HEK293 (cell line): ENCODE measurements around the gene EML6.

Experiments
- CTCF ChIA-PET: fragments of 350-600 bp; formaldehyde crosslinking; extraction: SDS; loops from one replicate; lab custom pipeline; 2021; ENCODE audit warnings: antibody characterized with exemption; lab: Yijun Ruan, JAX
- POLR2A ChIA-PET: fragments of 300-600 bp; formaldehyde crosslinking; extraction: SDS; loops from one replicate; lab custom pipeline; 2020; ENCODE audit warnings: antibody characterized with exemption, inconsistent platforms; lab: Yijun Ruan, JAX
- H3K27ac ChIP-seq: fragments of 200-500 bp; sonication (Bioruptor generic); 2 replicates; pipeline ENCODE4 v1.5.1; 2014; ENCODE audit warnings: low read depth, low read length, control low read depth, inconsistent platforms; ENCODE audit errors: extremely low read depth
- H3K36me3 ChIP-seq, 2 experiments: fragments of 200-500 bp in 1 of 2; sonication (Bioruptor generic) in 1 of 2; 1 replicate in 1 of 2; 2 replicates in 1 of 2; pipeline ENCODE4 v1.5.1; 2014 to 2017; ENCODE audit warnings: inconsistent platforms in 2 of 2, low read length in 2 of 2; ENCODE audit not compliant: control insufficient read depth in 2 of 2, insufficient read depth in 1 of 2
- H3K4me1 ChIP-seq: fragments of 200-500 bp; sonication (Bioruptor generic); 2 replicates; pipeline ENCODE4 v1.5.1; 2014; ENCODE audit warnings: mild to moderate bottlenecking, low read length, inconsistent platforms; ENCODE audit not compliant: control insufficient read depth, insufficient read depth
- H3K4me3 ChIP-seq: 2 replicates; pipeline ENCODE4 v1.5.1; 2011; ENCODE audit warnings: low read depth, mild to moderate bottlenecking, control low read depth, low read length, moderate library complexity
- H3K9me3 ChIP-seq: fragments of 200-500 bp; sonication (Bioruptor generic); 2 replicates; pipeline ENCODE4 v1.5.1; 2014; ENCODE audit warnings: low read depth, low read length, inconsistent platforms; ENCODE audit not compliant: control insufficient read depth, insufficient read depth
- BCL11B ChIP-seq: fragments of 450-650 bp; formaldehyde crosslinking; IDR thresholded peaks from 2 replicates; pipeline ENCODE4 v1.5.1; 2016; ENCODE audit warnings: low read depth, missing biosample characterization, missing genetic modification characterization
- FEZF1 ChIP-seq: fragments of 450-650 bp; formaldehyde crosslinking; IDR thresholded peaks from 2 replicates; pipeline ENCODE4 v1.5.1; 2016; ENCODE audit warnings: missing biosample characterization, missing genetic modification characterization
- GLIS1 ChIP-seq: fragments of 450-650 bp; formaldehyde crosslinking; IDR thresholded peaks from 2 replicates; pipeline ENCODE4 v1.5.1; 2016; ENCODE audit warnings: missing biosample characterization, missing genetic modification characterization
- OSR2 ChIP-seq: fragments of 450-650 bp; formaldehyde crosslinking; IDR thresholded peaks from 2 replicates; pipeline ENCODE4 v1.5.1; 2016; ENCODE audit warnings: missing biosample characterization, missing genetic modification characterization
- SP2 ChIP-seq: fragments of 450-650 bp; formaldehyde crosslinking; IDR thresholded peaks from 2 replicates; pipeline ENCODE4 v1.5.1; 2016; ENCODE audit warnings: missing biosample characterization, missing genetic modification characterization
- TRIM28 ChIP-seq: IDR thresholded peaks from 2 replicates; pipeline ENCODE4 v1.6.1; 2011; ENCODE audit warnings: low read length, control low read depth, borderline replicate concordance
- ZNF132 ChIP-seq: fragments of 450-650 bp; formaldehyde crosslinking; IDR thresholded peaks from 2 replicates; pipeline ENCODE4 v1.5.1; 2017; ENCODE audit warnings: missing biosample characterization, missing genetic modification characterization, borderline replicate concordance
- ZNF138 ChIP-seq: fragments of 450-650 bp; formaldehyde crosslinking; IDR thresholded peaks from 2 replicates; pipeline ENCODE4 v1.5.1; 2016; ENCODE audit warnings: missing biosample characterization, missing genetic modification characterization, borderline replicate concordance
- ZNF155 ChIP-seq: fragments of 450-650 bp; formaldehyde crosslinking; IDR thresholded peaks from 2 replicates; pipeline ENCODE4 v1.5.1; 2016; ENCODE audit warnings: missing biosample characterization, missing genetic modification characterization
- ZNF37A ChIP-seq: fragments of 450-650 bp; IDR thresholded peaks from 2 replicates; pipeline ENCODE4 v1.5.1; 2018; ENCODE audit warnings: missing biosample characterization, missing genetic modification characterization
- ZNF513 ChIP-seq: fragments of 450-650 bp; IDR thresholded peaks from 2 replicates; pipeline ENCODE4 v1.5.1; 2018; ENCODE audit warnings: missing biosample characterization, missing genetic modification characterization
- ZNF544 ChIP-seq: fragments of 450-650 bp; formaldehyde crosslinking; IDR thresholded peaks from 2 replicates; pipeline ENCODE4 v1.5.0; 2017; ENCODE audit warnings: missing biosample characterization, missing genetic modification characterization
- ZNF654 ChIP-seq: fragments of 450-650 bp; formaldehyde crosslinking; IDR thresholded peaks from 2 replicates; pipeline ENCODE4 v1.5.1; 2016; ENCODE audit warnings: low read depth, missing biosample characterization, missing genetic modification characterization
- ZNF677 ChIP-seq: fragments of 450-650 bp; IDR thresholded peaks from 2 replicates; pipeline ENCODE4 v1.5.0; 2018; ENCODE audit warnings: missing biosample characterization, mild to moderate bottlenecking, missing genetic modification characterization, moderate library complexity
- ZNF768 ChIP-seq: fragments of 450-650 bp; formaldehyde crosslinking; IDR thresholded peaks from 2 replicates; pipeline ENCODE4 v1.5.1; 2018; ENCODE audit warnings: missing biosample characterization, mild to moderate bottlenecking, missing genetic modification characterization
- ZNF777 ChIP-seq: fragments of 450-650 bp; formaldehyde crosslinking; IDR thresholded peaks from 2 replicates; pipeline ENCODE4 v1.5.1; 2017; ENCODE audit warnings: missing biosample characterization, missing genetic modification characterization, borderline replicate concordance
- TF ChIP-seq, protein P1 (sequence below): fragments of 450-650 bp; formaldehyde crosslinking; IDR thresholded peaks from 2 replicates; pipeline ENCODE4 v1.5.1; 2016; ENCODE audit warnings: missing biosample characterization, missing genetic modification characterization
- TF ChIP-seq, protein P2 (sequence below): fragments of 450-650 bp; formaldehyde crosslinking; IDR thresholded peaks from 2 replicates; pipeline ENCODE4 v1.5.1; 2016; ENCODE audit warnings: missing biosample characterization, missing genetic modification characterization
- TF ChIP-seq, protein P3 (sequence below): fragments of 450-650 bp; formaldehyde crosslinking; IDR thresholded peaks from 2 replicates; pipeline ENCODE4 v1.5.1; 2016; ENCODE audit warnings: missing biosample characterization, missing genetic modification characterization
- TF ChIP-seq, protein P4 (sequence below): fragments of 450-650 bp; formaldehyde crosslinking; IDR thresholded peaks from 2 replicates; pipeline ENCODE4 v1.5.0; 2017; ENCODE audit warnings: missing biosample characterization, missing genetic modification characterization, borderline replicate concordance

EML6 gene

GRCh38 chr2:54836477-54836876 is 113.0 kb downstream of the EML6 start:
- no peaks in the 10 kb centered on the region for H3K36me3 ChIP-seq
- CTCF ChIA-PET: interaction anchor here (1.3 to 3.5 kb wide), 3 partner anchors 10 to 730 kb away, joined by 3 to 24 read pairs (median 4); no protein-coding TSS in a partner anchor
- no peaks in the 10 kb centered on the region for H3K4me1 ChIP-seq
- no peaks in the 10 kb centered on the region for H3K9me3 ChIP-seq
- no peak overlapping the region for H3K4me3 ChIP-seq
- POLR2A ChIA-PET: no interaction called here
- H3K27ac ChIP-seq: no peak overlapping the region
- TF ChIP-seq ZNF768 (tag by site-specific recombination) (no peak), GLIS1 (peak; percentile 62; the same call in 1 of the 2 replicates)

GRCh38 chr2:54838585-54839035 is 115.1 kb downstream of the EML6 start:
- Histone ChIP-seq H3K27ac (no peak overlapping the region), H3K4me1 (no peaks in the 10 kb centered on the region), H3K36me3 (no peaks in the 10 kb centered on the region), H3K4me3 (no peak overlapping the region), H3K9me3 (no peaks in the 10 kb centered on the region)
- CTCF ChIA-PET: interaction anchor here (0.5 to 3.5 kb wide), 40 partner anchors 9 to 1149 kb away, joined by 3 to 24 read pairs (median 3); no protein-coding TSS in a partner anchor
- POLR2A ChIA-PET: interaction anchor here (0.6 kb wide), 1 partner anchor 115 kb away, joined by 3 read pairs; the partner anchor contains the start of gene EML6
- TF ChIP-seq, protein P1, sequence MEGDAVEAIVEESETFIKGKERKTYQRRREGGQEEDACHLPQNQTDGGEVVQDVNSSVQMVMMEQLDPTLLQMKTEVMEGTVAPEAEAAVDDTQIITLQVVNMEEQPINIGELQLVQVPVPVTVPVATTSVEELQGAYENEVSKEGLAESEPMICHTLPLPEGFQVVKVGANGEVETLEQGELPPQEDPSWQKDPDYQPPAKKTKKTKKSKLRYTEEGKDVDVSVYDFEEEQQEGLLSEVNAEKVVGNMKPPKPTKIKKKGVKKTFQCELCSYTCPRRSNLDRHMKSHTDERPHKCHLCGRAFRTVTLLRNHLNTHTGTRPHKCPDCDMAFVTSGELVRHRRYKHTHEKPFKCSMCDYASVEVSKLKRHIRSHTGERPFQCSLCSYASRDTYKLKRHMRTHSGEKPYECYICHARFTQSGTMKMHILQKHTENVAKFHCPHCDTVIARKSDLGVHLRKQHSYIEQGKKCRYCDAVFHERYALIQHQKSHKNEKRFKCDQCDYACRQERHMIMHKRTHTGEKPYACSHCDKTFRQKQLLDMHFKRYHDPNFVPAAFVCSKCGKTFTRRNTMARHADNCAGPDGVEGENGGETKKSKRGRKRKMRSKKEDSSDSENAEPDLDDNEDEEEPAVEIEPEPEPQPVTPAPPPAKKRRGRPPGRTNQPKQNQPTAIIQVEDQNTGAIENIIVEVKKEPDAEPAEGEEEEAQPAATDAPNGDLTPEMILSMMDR (tag by site-specific recombination): peak; percentile 72
- TF ChIP-seq, protein P2, sequence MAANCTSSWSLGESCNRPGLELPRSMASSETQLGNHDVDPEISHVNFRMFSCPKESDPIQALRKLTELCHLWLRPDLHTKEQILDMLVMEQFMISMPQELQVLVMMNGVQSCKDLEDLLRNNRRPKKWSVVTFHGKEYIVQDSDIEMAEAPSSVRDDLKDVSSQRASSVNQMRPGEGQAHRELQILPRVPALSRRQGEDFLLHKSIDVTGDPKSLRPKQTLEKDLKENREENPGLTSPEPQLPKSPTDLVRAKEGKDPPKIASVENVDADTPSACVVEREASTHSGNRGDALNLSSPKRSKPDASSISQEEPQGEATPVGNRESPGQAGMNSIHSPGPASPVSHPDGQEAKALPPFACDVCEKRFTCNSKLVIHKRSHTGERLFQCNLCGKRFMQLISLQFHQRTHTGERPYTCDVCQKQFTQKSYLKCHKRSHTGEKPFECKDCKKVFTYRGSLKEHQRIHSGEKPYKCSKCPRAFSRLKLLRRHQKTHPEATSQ (tag by site-specific recombination): no peak
- TF ChIP-seq ZNF654 (tag by site-specific recombination) (peak; percentile 66), ZNF677 (tag by site-specific recombination) (no peak)
- TF ChIP-seq, protein P3, sequence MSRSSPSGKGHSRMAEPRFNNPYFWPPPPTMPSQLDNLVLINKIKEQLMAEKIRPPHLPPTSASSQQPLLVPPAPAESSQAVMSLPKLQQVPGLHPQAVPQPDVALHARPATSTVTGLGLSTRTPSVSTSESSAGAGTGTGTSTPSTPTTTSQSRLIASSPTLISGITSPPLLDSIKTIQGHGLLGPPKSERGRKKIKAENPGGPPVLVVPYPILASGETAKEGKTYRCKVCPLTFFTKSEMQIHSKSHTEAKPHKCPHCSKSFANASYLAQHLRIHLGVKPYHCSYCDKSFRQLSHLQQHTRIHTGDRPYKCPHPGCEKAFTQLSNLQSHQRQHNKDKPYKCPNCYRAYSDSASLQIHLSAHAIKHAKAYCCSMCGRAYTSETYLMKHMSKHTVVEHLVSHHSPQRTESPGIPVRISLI (tag by site-specific recombination): peak; percentile 78

DNA sequence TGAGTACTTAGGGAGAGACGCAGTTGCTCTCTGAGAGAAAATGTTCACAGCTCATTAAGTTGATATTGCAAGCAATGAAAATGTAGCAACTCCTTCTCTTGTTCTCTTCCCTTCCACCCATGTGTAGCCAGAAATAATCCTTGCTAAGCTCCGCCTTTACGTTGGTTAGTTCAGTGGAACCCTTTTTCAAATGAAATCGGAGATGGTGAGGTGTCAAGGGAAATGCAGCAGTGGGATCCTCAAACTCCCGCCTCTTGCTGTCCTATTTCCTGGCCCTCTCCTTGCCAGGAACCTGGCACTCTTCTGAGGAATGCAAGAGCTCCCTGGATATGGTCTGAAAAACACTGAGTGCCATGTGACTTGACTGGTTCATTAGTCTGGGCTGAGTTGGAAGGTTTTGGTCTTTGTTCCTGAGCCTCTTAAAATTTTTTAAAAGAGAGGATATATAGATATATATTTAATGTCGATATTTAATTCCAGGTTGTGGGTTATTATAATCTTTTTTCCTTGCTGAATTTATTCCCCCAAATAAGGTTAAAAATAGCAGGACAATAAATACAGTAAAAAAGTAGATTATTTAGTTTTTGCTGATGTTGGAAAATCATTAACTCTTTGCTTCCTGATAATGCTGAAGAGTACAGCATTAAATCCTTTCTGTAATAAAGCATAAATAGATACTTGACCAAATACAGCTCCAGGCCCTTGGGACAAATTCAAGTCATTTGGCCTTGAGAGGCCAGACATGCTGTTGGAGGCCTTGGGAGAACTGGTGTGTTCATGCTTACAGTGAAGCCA is 116.2 kb downstream of the EML6 start:
- H3K36me3 ChIP-seq: no peaks in the 10 kb centered on the region
- CTCF ChIA-PET: interaction anchor here (0.5 to 3.5 kb wide), 34 partner anchors 8 to 1150 kb away, joined by 3 to 24 read pairs (median 4); no protein-coding TSS in a partner anchor
- no peak overlapping the region for H3K4me3 ChIP-seq
- POLR2A ChIA-PET: interaction anchor here (0.6 kb wide), 2 partner anchors 117 to 726 kb away, joined by 3 read pairs; partner anchors contain the start of gene EML6
- no peaks in the 10 kb centered on the region for H3K4me1 ChIP-seq
- no peaks in the 10 kb centered on the region for H3K9me3 ChIP-seq
- no peak overlapping the region for H3K27ac ChIP-seq
- TF ChIP-seq, protein P4, sequence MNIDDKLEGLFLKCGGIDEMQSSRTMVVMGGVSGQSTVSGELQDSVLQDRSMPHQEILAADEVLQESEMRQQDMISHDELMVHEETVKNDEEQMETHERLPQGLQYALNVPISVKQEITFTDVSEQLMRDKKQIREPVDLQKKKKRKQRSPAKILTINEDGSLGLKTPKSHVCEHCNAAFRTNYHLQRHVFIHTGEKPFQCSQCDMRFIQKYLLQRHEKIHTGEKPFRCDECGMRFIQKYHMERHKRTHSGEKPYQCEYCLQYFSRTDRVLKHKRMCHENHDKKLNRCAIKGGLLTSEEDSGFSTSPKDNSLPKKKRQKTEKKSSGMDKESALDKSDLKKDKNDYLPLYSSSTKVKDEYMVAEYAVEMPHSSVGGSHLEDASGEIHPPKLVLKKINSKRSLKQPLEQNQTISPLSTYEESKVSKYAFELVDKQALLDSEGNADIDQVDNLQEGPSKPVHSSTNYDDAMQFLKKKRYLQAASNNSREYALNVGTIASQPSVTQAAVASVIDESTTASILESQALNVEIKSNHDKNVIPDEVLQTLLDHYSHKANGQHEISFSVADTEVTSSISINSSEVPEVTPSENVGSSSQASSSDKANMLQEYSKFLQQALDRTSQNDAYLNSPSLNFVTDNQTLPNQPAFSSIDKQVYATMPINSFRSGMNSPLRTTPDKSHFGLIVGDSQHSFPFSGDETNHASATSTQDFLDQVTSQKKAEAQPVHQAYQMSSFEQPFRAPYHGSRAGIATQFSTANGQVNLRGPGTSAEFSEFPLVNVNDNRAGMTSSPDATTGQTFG (tag by site-specific recombination): no peak
- TF ChIP-seq FEZF1 (no peak), ZNF544 (tag by site-specific recombination) (no peak), ZNF132 (tag by site-specific recombination) (no peak), TRIM28 (no peak), ZNF138 (tag by site-specific recombination) (no peak), ZNF37A (no peak), ZNF155 (tag by site-specific recombination) (no peak), BCL11B (no peak), ZNF513 (no peak), ZNF777 (tag by site-specific recombination) (no peak), SP2 (tag by site-specific recombination) (no peak), OSR2 (no peak)
